Astrocyte (in vitro differentiated cells and primary cell): ENCODE data around the gene DYNLT3. TPM values are rescaled to one million over a fixed set of nuclear protein-coding genes. Genes with fewer than 3 reads are reported as not detected.

ENCODE experiments used
- DNase-seq: peaks from one replicate; pipeline ENCODE4 v3.0.0-alpha.2; 2010; ENCODE audit warnings: low read depth
- FAIRE-seq: peaks from 2 replicates; lab custom pipeline; 2011; peaks lifted over from hg19 to GRCh38; lab: Jason Lieb, UNC
- H2AFZ ChIP-seq: 2 replicates; pipeline ENCODE4 v1.6.0; 2012; ENCODE audit warnings: low read depth, low read length, inconsistent platforms
- H3K27ac ChIP-seq: 2 replicates; pipeline ENCODE4 v1.5.1; 2011; ENCODE audit warnings: low read depth, low read length, inconsistent platforms
- H3K27me3 ChIP-seq: 2 replicates; pipeline ENCODE4 v1.6.0; 2011; ENCODE audit warnings: low read length, inconsistent platforms; ENCODE audit not compliant: insufficient read depth
- H3K36me3 ChIP-seq: 2 replicates; pipeline ENCODE4 v1.5.1; 2011; ENCODE audit warnings: low read length, inconsistent platforms; ENCODE audit not compliant: insufficient read depth
- H3K4me1 ChIP-seq: 2 replicates; pipeline ENCODE4 v1.5.1; 2011; ENCODE audit warnings: low read length, inconsistent platforms; ENCODE audit not compliant: insufficient read depth
- H3K4me2 ChIP-seq: 2 replicates; pipeline ENCODE4 v1.6.0; 2012; ENCODE audit warnings: low read length, inconsistent platforms
- H3K4me3 ChIP-seq: 2 replicates; pipeline ENCODE4 v1.5.1; 2011; ENCODE audit warnings: low read depth, mild to moderate bottlenecking, low read length, inconsistent platforms; ENCODE audit not compliant: insufficient read depth
- H3K79me2 ChIP-seq: 2 replicates; pipeline ENCODE4 v1.6.0; 2012; ENCODE audit warnings: mild to moderate bottlenecking, low read length, inconsistent platforms; ENCODE audit not compliant: insufficient read depth
- H3K9ac ChIP-seq: 2 replicates; pipeline ENCODE4 v1.6.0; 2012; ENCODE audit warnings: mild to moderate bottlenecking, low read length, inconsistent platforms
- H3K9me3 ChIP-seq: 2 replicates; pipeline ENCODE4 v1.5.1; 2012; ENCODE audit warnings: low read depth, mild to moderate bottlenecking, low read length, inconsistent platforms; ENCODE audit not compliant: insufficient read depth
- H4K20me1 ChIP-seq: 2 replicates; pipeline ENCODE4 v1.6.0; 2012; ENCODE audit warnings: low read length, inconsistent platforms; ENCODE audit not compliant: insufficient read depth
- H3K27ac Mint-ChIP-seq: one replicate; pipeline ENCODE4 v1.8.0; 2021; ENCODE audit warnings: mild to moderate bottlenecking, mixed read lengths; ENCODE audit not compliant: unreplicated experiment
- H3K27me3 Mint-ChIP-seq: one replicate; pipeline ENCODE4 v1.8.0; 2021; ENCODE audit warnings: low read depth, mixed read lengths; ENCODE audit not compliant: unreplicated experiment
- H3K36me3 Mint-ChIP-seq: one replicate; pipeline ENCODE4 v1.8.0; 2021; ENCODE audit warnings: low read depth, mixed read lengths; ENCODE audit not compliant: unreplicated experiment
- H3K4me1 Mint-ChIP-seq: one replicate; pipeline ENCODE4 v1.8.0; 2021; ENCODE audit warnings: low read depth, mixed read lengths; ENCODE audit not compliant: unreplicated experiment
- H3K4me3 Mint-ChIP-seq: one replicate; pipeline ENCODE4 v1.8.0; 2021; ENCODE audit warnings: mild to moderate bottlenecking, moderate library complexity, mixed read lengths; ENCODE audit not compliant: unreplicated experiment
- H3K9me3 Mint-ChIP-seq: one replicate; pipeline ENCODE4 v1.8.0; 2021; ENCODE audit warnings: mild to moderate bottlenecking, mixed read lengths; ENCODE audit not compliant: unreplicated experiment
- EZH2 ChIP-seq: IDR thresholded peaks from 2 replicates; pipeline ENCODE4 v1.6.1; 2012; ENCODE audit warnings: mild to moderate bottlenecking, low read length, inconsistent platforms; ENCODE audit not compliant: insufficient read depth
- total RNA-seq: library from RNA; stranded (reverse); gene quantifications from 2 replicates; pipeline ENCODE4 v1.2.1, GENCODE V29; 2021
- TF ChIP-seq, protein P1 (sequence below): IDR thresholded peaks from 2 replicates; pipeline ENCODE4 v1.5.1; 2011; ENCODE audit warnings: low read depth, mild to moderate bottlenecking, inconsistent platforms, low read length, moderate library complexity; ENCODE audit not compliant: insufficient read depth

Gene DYNLT3
- total RNA-seq, 1 donor from 2014 or later: 36.5 TPM

DNA sequence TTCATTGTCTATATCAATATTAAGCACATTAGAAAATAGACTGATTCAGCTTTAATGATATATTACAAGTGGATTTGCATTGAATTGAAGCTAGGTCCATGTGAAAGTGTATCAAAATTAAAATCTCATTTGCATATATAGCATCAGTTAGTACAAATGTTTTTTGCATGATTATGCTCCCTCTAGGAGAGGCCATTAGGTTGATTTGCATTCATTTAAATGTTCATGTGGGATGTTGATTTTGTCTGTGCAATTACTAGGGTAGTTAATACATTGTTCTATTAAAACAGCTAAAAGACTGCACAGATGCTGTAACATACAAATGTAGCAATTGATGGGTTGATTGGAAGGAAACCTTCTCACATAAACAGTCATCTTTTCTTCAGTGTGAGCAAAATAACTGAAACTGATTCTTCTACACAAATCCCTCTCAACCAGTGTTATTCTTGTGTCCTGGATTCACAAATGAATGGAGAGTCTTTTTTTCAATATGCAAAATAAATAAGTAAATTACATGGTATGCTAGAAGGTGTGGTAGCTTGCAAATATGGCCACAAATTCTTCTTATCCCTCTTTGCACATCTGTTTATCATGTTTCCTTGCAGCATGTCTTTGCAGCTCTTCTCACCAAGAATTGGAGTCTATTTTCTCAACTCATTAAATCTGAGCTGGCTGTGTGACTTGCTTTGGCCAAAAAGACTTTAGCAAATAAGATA, 48.6 kb upstream of the DYNLT3 start:
- Mint-ChIP-seq H3K27me3 (no peaks in the 10 kb centered on the region), H3K4me1 (peaks cover 7% of the 10 kb centered on the region), H3K27ac (no peak overlapping the region), H3K4me3 (no peak overlapping the region), H3K36me3 (no peaks in the 10 kb centered on the region), H3K9me3 (no peaks in the 10 kb centered on the region)
- TF ChIP-seq EZH2: no peak
- TF ChIP-seq, protein P1, sequence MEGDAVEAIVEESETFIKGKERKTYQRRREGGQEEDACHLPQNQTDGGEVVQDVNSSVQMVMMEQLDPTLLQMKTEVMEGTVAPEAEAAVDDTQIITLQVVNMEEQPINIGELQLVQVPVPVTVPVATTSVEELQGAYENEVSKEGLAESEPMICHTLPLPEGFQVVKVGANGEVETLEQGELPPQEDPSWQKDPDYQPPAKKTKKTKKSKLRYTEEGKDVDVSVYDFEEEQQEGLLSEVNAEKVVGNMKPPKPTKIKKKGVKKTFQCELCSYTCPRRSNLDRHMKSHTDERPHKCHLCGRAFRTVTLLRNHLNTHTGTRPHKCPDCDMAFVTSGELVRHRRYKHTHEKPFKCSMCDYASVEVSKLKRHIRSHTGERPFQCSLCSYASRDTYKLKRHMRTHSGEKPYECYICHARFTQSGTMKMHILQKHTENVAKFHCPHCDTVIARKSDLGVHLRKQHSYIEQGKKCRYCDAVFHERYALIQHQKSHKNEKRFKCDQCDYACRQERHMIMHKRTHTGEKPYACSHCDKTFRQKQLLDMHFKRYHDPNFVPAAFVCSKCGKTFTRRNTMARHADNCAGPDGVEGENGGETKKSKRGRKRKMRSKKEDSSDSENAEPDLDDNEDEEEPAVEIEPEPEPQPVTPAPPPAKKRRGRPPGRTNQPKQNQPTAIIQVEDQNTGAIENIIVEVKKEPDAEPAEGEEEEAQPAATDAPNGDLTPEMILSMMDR: no peak
- DNase-seq (no peak), FAIRE-seq (peak; percentile 88)
- Histone ChIP-seq H4K20me1 (no peaks in the 10 kb centered on the region), H3K36me3 (no peaks in the 10 kb centered on the region), H3K9me3 (no peaks in the 10 kb centered on the region), H3K4me3 (no peak overlapping the region), H3K4me2 (no peak overlapping the region), H3K4me1 (no peaks in the 10 kb centered on the region), H3K79me2 (no peaks in the 10 kb centered on the region), H3K27me3 (no peaks in the 10 kb centered on the region), H3K9ac (no peak overlapping the region), H2AFZ (no peak overlapping the region), H3K27ac (no peak overlapping the region)

DNA sequence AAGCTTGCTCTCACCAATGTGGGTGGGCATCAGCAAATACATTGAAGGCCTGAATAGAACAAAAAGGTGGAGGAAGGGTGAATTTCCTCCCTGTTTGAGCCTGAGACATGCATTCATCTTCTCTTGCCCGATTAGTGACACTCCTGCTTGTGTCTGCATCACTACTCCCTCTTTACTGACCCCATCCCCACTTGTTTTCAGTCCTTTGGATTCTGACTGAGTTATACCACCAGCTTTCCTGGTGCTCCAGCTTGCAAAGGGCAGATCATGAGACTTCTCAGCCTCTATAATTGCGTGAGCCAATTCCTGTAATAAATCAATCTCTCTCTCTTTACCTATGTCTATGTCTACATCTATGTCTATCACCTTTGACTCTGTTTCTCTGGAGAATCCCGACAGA, 47.4 kb upstream of the DYNLT3 start:
- no peak for DNase-seq
- Histone ChIP-seq H3K27me3 (no peaks in the 10 kb centered on the region), H3K9ac (no peak overlapping the region), H3K4me1 (no peaks in the 10 kb centered on the region), H3K79me2 (no peaks in the 10 kb centered on the region), H3K36me3 (no peaks in the 10 kb centered on the region), H4K20me1 (no peaks in the 10 kb centered on the region), H3K27ac (no peak overlapping the region), H3K4me2 (no peak overlapping the region), H3K4me3 (no peak overlapping the region), H3K9me3 (no peaks in the 10 kb centered on the region), H2AFZ (no peak overlapping the region)
- no peaks in the 10 kb centered on the region for H3K36me3 Mint-ChIP-seq
- no peak overlapping the region for H3K27ac Mint-ChIP-seq
- H3K4me1 Mint-ChIP-seq: peaks cover 7% of the 10 kb centered on the region
- no peak overlapping the region for H3K4me3 Mint-ChIP-seq
- TF ChIP-seq, protein P1: no peak
- no peak for TF ChIP-seq EZH2
- no peaks in the 10 kb centered on the region for H3K9me3 Mint-ChIP-seq
- FAIRE-seq: no peak
- no peaks in the 10 kb centered on the region for H3K27me3 Mint-ChIP-seq

DNA sequence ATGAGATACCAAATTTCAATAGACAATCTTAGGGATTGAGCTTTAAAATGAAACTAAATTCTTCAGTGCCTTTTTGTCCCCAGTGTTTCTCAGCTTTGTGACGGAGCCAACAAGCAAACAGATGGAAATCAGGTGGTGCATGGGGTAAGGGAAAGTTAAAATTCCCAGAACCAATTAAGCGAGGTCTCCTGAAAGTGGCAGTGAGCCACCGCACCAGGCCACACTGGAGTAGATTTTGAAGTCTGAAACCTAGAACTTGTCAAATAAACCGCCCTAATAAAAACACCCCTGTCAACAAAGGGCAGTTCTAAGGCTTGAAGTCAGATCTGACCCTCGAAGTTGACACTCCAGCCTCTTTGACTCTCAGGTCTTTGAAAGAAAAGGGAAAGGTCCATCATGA, 40.6 kb upstream of the DYNLT3 start:
- Mint-ChIP-seq H3K9me3 (no peaks in the 10 kb centered on the region), H3K27ac (no peak overlapping the region), H3K27me3 (no peaks in the 10 kb centered on the region), H3K4me3 (no peak overlapping the region), H3K4me1 (no peaks in the 10 kb centered on the region), H3K36me3 (no peaks in the 10 kb centered on the region)
- TF ChIP-seq EZH2: no peak
- TF ChIP-seq, protein P1: no peak
- Histone ChIP-seq H3K27ac (no peak overlapping the region), H3K9ac (no peak overlapping the region), H3K36me3 (no peaks in the 10 kb centered on the region), H3K4me2 (no peak overlapping the region), H2AFZ (no peak overlapping the region), H3K9me3 (no peaks in the 10 kb centered on the region), H3K27me3 (no peaks in the 10 kb centered on the region), H4K20me1 (no peaks in the 10 kb centered on the region), H3K4me3 (no peak overlapping the region), H3K79me2 (no peaks in the 10 kb centered on the region), H3K4me1 (peaks cover 3% of the 10 kb centered on the region)
- DNase-seq: no peak
- no peak for FAIRE-seq
